Measurements from ENCODE around the gene ZXDC.

GRCh38 chr3:126478581-126479310, 3.1 kb upstream of the ZXDC start:
- TF ChIP-seq CTCF (IDR thresholded peaks at IDR 0.05; ENCODE audit: insufficient read depth, low read length) (no peak), REST (IDR thresholded peaks at IDR 0.05; ENCODE audit: insufficient replicate concordance, low read depth) (no peak), GABPA (IDR thresholded peaks at IDR 0.05; ENCODE audit: low read depth) (no peak)
